COR-L47 (cell line): ENCODE measurements around the gene THSD4.

ENCODE experiments used
- DNase-seq: peaks from one replicate; lab custom pipeline; 2025; lab: John Stamatoyannopoulos, UW

The THSD4 gene

GRCh38 chr15:71784719-71785118 lies 669.4 kb downstream of the THSD4 start:
- no peak for DNase-seq

- DNase-seq = no peak
These were observed 670.7 kb downstream of the THSD4 start for GRCh38 chr15:71785996-71786395.

- no peak for DNase-seq
These were observed 671.4 kb downstream of the THSD4 start for GRCh38 chr15:71786673-71787072.

GRCh38 chr15:71788646-71789579 lies 673.6 kb downstream of the THSD4 start:
- DNase-seq = no peak

GRCh38 chr15:71789616-71790015 lies 674.3 kb downstream of the THSD4 start:
- DNase-seq = no peak

- DNase-seq = no peak
These were observed 674.8 kb downstream of the THSD4 start for GRCh38 chr15:71790081-71790480.

- DNase-seq = no peak
These were observed 676.7 kb downstream of the THSD4 start for GRCh38 chr15:71791975-71792374.

GRCh38 chr15:71792521-71792920 lies 677.2 kb downstream of the THSD4 start:
- DNase-seq = no peak

GRCh38 chr15:71798641-71799040 lies 683.4 kb downstream of the THSD4 start:
- DNase-seq = no peak

- DNase-seq = no peak
These were observed 684.9 kb downstream of the THSD4 start for GRCh38 chr15:71800190-71800589.

GRCh38 chr15:71800835-71801745 lies 685.8 kb downstream of the THSD4 start:
- peak; percentile 47 for DNase-seq

- no peak for DNase-seq
These were observed 686.8 kb downstream of the THSD4 start for GRCh38 chr15:71801935-71802655.

GRCh38 chr15:71802770-71803169 lies 687.5 kb downstream of the THSD4 start:
- DNase-seq = no peak

GRCh38 chr15:71804226-71804625 lies 689.0 kb downstream of the THSD4 start:
- no peak for DNase-seq

- no peak for DNase-seq
These were observed 689.6 kb downstream of the THSD4 start for GRCh38 chr15:71804695-71805470.

- no peak for DNase-seq
These were observed 691.2 kb downstream of the THSD4 start for GRCh38 chr15:71806452-71806931.

- no peak for DNase-seq
These were observed 691.9 kb downstream of the THSD4 start for GRCh38 chr15:71807125-71807629.

- DNase-seq = no peak
These were observed 692.4 kb downstream of the THSD4 start for GRCh38 chr15:71807691-71808091.

GRCh38 chr15:71808311-71809020 lies 693.2 kb downstream of the THSD4 start:
- no peak for DNase-seq

GRCh38 chr15:71809346-71809745 lies 694.1 kb downstream of the THSD4 start:
- DNase-seq = no peak
